GM19438 (cell line): ENCODE data around the gene EBF3.

ENCODE experiments used
- ATAC-seq: cut with Tn5 transposase; IDR thresholded peaks from one replicate; pipeline ENCODE4 v1.9.1; 2021; ENCODE audit warnings: low read depth; ENCODE audit not compliant: unreplicated experiment

EBF3 gene, protein sequence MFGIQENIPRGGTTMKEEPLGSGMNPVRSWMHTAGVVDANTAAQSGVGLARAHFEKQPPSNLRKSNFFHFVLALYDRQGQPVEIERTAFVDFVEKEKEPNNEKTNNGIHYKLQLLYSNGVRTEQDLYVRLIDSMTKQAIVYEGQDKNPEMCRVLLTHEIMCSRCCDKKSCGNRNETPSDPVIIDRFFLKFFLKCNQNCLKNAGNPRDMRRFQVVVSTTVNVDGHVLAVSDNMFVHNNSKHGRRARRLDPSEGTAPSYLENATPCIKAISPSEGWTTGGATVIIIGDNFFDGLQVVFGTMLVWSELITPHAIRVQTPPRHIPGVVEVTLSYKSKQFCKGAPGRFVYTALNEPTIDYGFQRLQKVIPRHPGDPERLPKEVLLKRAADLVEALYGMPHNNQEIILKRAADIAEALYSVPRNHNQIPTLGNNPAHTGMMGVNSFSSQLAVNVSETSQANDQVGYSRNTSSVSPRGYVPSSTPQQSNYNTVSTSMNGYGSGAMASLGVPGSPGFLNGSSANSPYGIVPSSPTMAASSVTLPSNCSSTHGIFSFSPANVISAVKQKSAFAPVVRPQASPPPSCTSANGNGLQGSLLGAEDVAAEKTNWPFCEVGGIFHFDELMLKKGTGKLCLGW

DNA sequence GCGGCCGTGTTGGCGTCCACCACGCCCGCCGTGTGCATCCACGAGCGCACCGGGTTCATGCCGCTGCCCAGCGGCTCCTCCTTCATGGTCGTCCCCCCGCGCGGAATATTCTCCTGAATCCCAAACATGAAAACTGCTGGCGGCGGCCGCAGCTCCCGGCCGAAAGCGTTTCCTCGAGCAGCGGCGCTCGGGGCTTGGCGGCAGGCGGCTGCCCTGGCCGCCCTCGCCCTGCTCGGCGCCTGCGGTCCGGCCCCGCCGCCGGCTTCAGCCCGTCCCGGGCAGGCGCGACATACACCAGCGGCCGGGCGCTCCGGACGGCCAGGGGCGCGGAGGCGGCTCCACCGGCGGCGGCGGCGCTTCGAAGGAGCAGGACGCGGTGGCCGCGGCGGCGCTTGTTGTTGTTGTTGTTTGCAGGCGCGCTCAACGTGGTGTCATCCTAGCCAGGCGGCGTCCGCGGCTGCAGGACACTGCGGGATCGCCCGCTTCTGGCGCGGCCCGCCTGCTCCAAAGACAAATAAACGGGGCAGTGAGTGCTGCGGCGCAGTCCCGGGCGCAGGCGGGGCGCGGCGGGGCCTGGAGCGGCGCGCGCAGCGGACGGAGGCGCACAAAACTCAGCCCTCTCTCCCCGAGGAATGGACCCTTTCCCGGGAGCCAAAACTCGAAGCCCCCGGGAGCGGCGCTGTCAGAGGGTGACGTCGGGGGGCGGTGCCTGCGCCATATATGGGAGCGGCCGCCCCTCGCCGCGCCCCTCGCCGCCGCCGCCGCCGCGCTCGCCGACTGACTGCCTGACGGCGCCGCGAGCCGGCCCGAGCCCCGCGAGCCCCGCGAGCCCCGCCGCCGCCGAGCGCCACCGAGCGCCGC is at the start of gene EBF3:
Gene EBF3 (minus strand): TSS at position 634 of the 861 bp plus-strand sequence. CDS start 506 bp downstream, at position 128.
- no peak for ATAC-seq

DNA sequence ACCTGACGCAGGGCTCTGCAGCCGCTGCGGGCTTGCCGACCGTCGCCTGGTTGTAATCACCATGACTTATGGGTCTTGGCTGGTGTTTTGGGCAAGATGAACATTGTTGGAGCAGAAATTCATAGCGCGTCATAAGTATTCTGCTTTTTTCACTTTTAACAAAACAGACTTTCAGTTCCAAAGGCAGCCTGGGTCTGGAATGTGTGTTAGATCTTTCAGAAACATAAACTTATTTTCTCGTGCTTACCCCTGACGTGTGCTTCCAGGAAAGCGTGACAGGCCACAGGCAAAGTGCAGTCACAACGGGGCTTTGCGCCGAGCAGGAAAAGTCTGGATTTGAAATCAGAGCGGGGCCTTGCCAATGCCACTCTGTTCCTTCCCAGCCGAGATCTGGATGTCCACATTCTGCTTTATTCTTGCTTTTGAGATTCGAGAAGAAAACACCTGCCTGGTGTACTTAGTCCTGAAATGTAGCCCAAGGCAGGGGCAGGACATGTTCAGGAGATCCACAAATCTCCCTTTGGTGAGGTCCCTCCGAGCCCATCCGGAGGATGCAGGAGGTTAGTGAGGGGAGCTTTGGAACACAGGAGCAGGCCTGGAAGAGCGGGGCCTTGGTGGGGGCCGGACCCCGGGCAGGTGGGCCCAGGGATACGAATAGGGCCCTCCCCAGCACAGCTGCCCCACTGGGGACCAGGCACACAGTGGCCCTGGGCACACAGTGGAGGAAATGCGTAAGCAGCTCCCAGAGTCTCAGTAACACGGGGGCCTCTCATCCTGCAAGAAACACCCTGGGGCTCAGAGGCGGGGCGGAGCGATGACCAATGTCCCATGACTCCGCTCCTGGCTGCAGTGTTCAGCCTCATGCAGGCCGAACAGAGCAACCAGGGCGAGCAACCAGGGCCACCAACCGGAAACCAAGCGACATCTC is 49.5 kb upstream of the EBF3 start:
- ATAC-seq = no peak

DNA sequence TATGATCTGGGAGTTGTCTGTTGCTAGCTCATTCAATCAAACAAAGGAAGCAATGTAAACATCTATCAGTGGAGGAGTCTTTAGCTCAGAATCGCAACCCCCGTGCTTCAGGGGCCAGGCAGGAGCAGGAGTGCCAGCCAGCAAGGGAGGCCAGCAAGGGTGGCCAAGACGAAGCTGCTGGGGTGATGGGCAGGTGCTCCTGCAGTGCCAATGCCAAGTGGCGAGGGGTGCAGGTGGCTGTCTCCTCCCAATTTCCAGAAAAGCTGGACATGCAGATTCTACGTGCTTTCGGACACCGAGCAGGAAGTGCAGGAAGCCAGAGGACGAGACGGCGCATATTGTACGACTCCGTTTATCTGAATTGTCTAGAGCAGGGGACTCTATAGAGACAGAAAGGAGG is 48.1 kb upstream of the EBF3 start:
- ATAC-seq = no peak

DNA sequence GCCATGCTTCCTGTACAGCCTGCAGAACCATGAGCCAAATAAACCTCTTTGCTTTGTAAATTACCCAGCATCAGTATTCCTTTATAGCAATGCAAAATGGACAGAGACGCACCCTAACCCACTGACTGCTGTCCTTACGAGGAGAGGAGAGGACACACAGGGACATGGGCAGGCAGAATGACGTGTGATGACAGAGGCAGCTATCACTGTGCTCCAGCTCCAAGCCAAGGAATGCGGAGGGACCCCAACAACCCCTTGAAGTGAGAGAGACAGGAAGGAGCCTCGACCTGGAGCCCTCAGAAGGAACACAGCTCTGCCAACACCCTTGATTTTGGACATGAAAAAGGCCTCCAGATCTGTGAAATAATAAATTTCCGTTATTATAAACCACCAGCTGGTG is 46.6 kb upstream of the EBF3 start:
- no peak for ATAC-seq

DNA sequence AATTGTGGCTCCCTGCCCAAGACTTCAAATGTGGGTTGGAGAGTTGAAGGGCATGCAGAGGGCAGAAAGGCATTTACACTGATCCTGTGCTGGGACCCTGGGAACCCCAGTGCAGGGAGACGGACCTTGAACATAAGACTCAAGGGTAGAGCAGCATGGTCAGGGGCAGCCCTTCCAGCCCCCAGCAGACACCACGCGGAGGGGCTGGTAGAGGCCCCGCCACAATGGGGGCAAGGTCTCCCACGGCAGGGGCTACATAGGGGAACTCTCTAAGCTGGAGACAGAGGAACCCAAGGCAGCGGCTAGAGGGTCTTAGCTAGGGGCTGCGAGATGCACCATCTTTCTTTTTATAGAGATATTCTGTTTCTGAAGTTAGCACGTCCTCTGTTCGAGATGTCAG is 45.2 kb upstream of the EBF3 start:
- ATAC-seq = no peak

DNA sequence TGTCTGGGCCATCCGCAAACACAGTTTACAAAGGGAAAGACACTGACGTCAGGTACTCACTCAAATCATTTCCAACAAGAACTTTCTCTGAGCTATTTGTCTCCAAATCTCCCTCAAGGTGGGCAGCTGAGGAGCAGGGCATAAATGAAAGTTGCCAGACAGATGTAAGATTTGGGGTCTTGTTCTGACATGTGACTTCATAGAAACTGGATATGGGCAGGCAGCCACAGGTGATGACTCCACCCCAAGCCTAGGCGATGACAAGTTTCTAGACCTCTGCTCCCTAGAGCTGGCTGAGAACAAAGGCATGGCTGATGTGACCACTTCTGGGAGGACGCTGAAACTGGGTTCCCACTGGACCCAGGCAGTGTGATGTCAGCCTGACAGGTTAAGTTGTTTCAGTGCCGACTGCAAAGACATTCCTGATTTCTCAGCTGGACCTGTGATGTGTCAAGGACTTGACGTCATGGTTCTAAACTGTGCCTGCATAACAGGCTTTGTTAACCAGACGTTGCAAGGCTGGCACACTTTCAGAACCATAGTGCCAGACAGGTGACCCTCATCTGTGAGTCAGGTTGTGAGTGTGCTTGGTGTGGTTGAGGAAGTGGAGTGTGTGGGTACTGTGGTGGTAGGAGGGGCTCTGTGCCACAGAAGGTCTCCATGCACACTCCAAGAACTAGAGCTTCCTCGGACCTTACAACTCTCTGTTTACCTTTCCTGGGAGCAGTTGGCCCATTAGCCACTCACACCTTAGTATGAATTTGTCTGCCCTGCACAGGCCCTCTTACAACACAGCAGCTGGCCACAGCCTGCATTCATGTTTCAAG is 39.9 kb upstream of the EBF3 start:
- ATAC-seq = no peak

DNA sequence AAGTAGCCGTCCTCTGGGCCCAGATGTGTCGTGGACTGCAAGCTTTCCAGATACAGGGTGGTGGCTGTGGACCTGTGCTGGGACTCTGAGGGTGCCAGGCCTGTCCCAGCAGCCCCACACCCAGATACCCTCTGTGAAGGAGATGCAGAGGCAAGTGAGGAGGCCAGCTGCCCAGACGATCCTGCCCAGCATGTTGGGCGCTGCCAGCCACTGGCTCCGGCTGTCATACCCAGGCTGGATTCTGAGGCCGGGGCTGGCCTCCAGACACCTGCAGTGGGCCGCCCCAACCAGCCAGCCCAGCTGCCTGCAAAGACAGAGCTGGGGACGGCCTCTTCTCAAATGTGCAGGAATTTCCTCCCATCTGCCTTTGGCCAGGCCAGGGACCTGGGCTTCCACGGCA is 39.1 kb upstream of the EBF3 start:
- ATAC-seq = no peak

DNA sequence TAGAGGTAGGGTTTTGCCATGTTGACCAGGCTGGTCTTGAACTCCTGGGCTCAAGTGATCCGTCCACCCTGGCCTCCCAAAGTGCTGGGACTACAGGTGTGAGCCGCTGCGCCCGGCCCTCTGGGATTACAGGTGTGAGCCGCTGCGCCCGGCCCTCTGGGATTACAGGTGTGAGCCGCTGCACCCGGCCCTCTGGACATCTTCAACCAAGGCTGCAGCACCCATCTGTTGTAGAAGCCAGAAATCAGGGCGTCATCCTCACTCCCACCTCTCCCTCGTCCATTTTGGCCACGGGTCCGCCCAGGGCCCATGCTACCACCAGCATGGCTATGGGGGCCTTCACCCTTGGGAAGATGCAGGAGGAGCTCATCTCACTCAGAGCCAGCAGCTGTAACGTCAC is 38.5 kb upstream of the EBF3 start:
- no peak for ATAC-seq

DNA sequence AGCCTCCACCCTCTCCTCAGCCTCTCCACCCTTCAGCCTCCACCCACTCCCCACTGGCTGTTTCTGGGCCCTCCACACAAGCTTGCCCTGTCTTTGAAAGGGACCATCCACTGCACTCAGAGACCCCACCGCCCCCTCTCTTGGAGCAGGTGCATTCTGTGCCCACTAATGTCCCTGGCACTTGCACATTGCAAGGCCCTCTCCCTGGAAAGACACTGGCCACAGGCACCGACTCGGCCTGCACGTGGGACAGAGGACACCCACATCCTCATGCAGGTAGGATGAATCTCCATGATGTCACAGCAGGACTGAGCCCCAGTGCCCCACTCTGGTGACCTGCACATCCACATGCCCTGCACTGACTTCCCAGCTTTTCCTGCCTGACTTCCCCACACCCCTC is 36.8 kb upstream of the EBF3 start:
- no peak for ATAC-seq

DNA sequence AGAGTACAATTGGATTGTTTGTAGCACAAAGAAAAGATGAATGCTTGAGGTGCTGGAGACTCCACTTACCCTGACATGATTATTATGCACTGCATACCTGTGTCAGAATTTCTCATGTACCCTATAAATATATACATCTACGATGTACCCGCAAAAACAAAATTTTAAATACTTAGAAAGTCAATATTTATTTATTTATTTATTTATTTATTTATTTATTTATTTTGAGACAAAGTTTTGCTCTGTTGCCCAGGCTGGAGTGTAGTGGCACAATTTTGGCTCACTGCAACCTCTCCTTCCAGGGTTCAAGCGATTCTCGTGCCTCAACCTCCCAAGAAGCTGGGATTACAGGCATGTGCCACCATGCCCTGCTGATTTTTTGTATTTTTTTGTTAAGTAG is 35.1 kb upstream of the EBF3 start:
- no peak for ATAC-seq

DNA sequence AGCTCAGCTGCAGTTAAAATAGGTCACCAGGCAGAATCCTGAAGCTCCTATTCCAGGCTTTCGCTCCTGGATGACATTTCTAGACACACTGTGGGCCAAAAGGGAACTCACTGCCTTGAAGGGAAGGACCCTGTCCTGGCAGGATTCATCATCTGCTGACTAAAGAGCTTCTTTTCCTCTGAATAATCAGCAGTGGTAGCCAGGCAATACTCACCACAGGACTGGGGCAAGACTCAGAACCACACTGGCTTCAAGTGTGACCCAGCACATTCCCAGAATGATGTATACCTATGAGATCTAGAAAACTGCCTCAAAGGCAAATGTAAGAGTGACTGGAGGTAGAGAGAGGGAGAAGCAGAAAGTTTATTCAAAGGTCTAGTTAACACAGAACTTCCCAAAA is 29.5 kb upstream of the EBF3 start:
- no peak for ATAC-seq

DNA sequence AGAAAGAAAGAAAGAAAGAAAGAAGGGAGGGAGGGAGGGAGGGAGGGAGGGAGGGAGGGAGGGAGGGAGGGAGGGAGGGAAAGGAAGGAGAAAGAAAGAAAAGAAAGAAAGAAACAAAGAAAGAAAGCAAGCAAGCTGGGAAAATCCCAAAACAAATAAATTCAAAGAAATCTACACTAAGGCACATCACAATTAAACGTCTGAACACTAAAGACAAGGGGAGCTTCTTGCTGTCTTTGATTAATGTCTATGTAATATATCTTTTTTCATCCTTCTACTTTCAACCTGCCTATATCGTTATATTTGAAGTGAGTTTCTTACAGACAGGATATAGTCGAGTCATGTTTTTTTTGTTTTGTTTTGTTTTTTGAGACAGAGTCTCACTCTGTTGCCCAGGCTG is 28.3 kb upstream of the EBF3 start:
- ATAC-seq = no peak

DNA sequence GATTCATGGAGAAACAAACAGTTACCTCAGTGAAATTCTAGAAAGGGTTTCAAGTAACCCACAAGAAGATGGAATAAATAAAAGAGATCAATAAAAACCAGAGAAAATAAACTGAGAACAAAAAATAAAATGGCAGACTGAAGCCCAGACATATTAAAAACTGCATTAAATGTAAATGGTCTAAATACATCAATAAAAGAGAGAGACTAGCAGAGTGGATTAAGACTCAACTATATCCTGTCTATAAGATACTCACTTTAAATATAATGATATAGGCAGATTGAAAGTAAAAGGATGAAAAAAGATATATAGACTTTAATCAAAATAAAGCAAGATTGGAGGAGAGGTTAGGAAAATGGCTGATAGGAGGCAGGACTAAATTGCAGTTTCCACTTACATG is 18.8 kb upstream of the EBF3 start:
- ATAC-seq = no peak

DNA sequence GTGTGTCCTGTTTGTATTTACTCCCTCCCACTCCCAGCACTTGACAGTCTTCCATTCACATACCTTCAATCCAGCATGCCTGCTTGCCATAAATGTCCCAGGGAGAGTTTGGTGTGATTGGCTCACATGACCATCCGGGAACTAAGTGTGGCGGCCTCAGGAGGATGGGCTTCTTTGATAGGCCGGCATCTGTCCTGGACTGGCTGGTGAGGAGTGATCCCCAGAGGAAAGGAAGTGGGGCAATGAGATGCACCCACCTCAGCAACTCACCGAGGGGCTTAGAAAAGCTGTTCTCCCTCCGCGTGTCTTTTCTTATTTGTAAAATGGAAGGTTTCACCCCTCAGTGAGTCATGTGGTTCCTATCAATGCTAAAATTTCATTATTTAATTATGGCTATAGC is 14.9 kb upstream of the EBF3 start:
- no peak for ATAC-seq

DNA sequence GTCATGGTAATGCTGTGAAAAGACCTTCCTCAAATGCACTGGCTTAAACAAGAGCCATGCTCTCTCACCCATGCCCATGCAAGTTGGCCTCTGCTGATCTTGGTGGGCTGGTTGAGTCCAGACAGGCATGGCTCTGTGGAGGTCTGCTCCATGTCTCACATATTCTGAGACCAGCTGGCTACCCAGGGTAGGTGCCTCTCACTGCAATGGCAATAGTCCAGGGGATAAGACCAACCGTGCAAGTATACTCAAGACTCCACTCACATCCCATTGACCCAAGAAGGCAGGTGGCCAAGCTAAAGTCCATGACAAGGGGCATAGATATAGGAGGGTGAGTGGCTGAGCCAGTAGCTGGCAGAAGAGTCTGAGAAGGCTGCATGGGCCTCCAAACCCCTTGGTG is 14.2 kb upstream of the EBF3 start:
- ATAC-seq = no peak

DNA sequence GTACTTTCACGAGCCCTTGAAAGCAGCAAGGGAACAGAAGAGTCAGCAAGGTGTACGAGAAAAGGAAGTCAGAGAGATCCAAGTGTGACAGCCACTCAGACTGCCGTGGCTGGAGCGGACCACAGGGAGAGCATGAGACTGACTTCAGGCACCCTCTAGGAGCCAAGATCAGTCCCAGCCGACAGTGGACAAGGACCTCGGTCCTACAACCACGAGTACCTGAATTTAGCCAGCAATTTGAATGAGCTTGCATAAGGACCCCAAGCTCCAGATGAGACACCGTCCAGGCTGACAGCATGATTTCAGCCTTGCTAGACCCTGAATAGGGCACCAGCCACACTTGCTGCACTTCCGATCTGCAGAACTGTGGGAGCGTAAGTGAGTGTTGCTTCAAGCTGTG is 13.7 kb upstream of the EBF3 start:
- ATAC-seq = no peak

DNA sequence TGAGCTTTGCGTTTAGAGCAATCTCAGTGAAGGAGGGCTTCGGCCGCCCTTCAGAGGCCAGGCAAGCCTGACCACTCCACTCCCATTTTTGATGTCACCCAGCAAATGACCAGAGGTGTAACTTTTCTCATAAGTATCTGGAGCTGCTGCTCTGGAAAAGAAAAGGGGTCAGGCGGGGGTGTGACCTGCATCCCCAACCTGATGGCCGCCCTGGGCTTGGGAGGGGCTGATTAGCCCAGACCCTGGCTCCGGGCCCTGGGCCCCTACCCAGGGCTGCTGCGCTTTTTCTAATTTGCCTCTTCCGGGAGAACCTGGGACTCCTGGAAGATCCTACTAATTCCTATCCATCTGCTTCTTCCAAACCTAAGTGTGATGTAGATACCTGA is 9.6 kb upstream of the EBF3 start:
- ATAC-seq = no peak

DNA sequence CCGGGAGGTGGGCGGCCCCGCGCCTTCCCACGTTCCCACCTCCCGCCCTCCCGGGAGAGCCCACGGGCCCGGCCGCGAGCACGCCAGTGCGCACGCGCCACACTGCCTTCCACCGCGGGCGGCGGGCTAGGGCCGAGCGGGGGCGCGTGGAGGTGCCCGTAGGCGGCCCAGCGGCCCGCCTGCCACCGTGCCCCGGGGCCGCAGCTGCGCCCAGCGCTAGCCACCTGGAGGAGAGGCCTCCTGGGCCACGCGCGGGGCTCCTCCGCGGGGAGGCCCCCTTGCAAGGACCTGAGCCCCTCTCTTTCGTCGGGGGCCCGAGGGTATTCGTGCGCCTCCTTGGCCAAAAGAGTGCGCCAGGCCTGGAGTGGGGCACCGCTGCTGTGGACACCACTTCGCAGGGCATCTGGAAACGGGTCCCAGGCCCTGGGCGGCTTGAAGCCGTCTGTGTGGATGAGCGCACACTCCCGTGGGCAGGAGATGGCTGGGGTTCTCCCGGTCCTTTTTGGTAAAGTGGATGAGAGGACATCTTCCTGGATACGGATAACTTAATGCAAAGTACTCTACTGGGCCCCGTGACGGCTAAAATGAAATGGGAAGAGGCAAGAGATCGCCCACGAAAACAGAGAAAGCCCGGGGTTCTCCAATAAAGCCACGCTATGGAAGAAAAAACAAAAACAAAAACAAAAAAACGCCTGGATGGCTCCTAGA is 9.0 kb upstream of the EBF3 start:
- no peak for ATAC-seq
